GM23338 (cell line): ENCODE results near the gene COX7B2. TPM values are rescaled to one million over a fixed set of nuclear protein-coding genes. Genes with fewer than 3 reads are reported as not detected.

Experiments
- ATAC-seq: fragments of 200-7000 bp; cut with Tn5 transposase; 3 replicates; pipeline ENCODE4 v1.9.1; 2020
- DNase-seq: peaks from one replicate; pipeline ENCODE4 v3.0.0-alpha.2; 2015; ENCODE audit warnings: low spot score
- H2AFZ ChIP-seq: fragments of 200-600 bp; sonication (generic); 2 replicates; pipeline ENCODE4 v1.8.0; 2016; ENCODE audit warnings: antibody characterized with exemption, mild to moderate bottlenecking, moderate library complexity
- H3F3A ChIP-seq: fragments of 200-600 bp; sonication (generic); replicated peaks from 2 replicates; pipeline ENCODE4 v1.8.0; 2017; ENCODE audit warnings: antibody characterized with exemption, mixed run types, low read depth
- H3K27ac ChIP-seq: fragments of 200-600 bp; sonication (generic); 2 replicates; pipeline ENCODE4 v1.6.1; 2016; ENCODE audit warnings: low read depth
- H3K27me3 ChIP-seq: fragments of 200-600 bp; sonication (generic); 2 replicates; pipeline ENCODE4 v1.8.0; 2016; ENCODE audit warnings: mild to moderate bottlenecking, mixed run types, moderate library complexity; ENCODE audit not compliant: insufficient read depth
- H3K36me3 ChIP-seq: fragments of 200-600 bp; sonication (generic); 2 replicates; pipeline ENCODE4 v1.8.0; 2016; ENCODE audit warnings: mild to moderate bottlenecking; ENCODE audit not compliant: insufficient read depth
- H3K4me1 ChIP-seq: fragments of 200-600 bp; sonication (generic); 2 replicates; pipeline ENCODE4 v1.8.0; 2016; ENCODE audit warnings: mild to moderate bottlenecking, moderate library complexity; ENCODE audit not compliant: insufficient read depth
- H3K4me2 ChIP-seq: fragments of 200-600 bp; sonication (generic); 2 replicates; pipeline ENCODE4 v1.7.1; 2017; ENCODE audit warnings: mixed run types
- H3K4me3 ChIP-seq: fragments of 200-600 bp; sonication (generic); 2 replicates; pipeline ENCODE4 v1.6.1; 2016; ENCODE audit warnings: mixed run types
- H3K79me2 ChIP-seq: fragments of 200-600 bp; sonication (generic); replicated peaks from 2 replicates; pipeline ENCODE4 v1.8.0; 2017; ENCODE audit warnings: mild to moderate bottlenecking; ENCODE audit not compliant: insufficient read depth
- H3K9me2 ChIP-seq: fragments of 200-600 bp; sonication (generic); 2 replicates; pipeline ENCODE4 v1.8.0; 2017; ENCODE audit not compliant: insufficient read depth
- H4K20me1 ChIP-seq: fragments of 200-600 bp; sonication (generic); replicated peaks from 2 replicates; pipeline ENCODE4 v1.8.0; 2017; ENCODE audit warnings: mild to moderate bottlenecking; ENCODE audit not compliant: insufficient read depth
- H3K27ac Mint-ChIP-seq: 2 replicates; pipeline ENCODE4 v1.8.0; 2020; ENCODE audit warnings: inconsistent platforms, mild to moderate bottlenecking, moderate library complexity, mixed read lengths
- H3K27me3 Mint-ChIP-seq: 3 replicates; pipeline ENCODE4 v1.8.0; 2022; ENCODE audit warnings: low read depth, mild to moderate bottlenecking, moderate library complexity, mixed read lengths, inconsistent platforms; ENCODE audit not compliant: insufficient read depth, poor library complexity
- H3K36me3 Mint-ChIP-seq: 3 replicates; pipeline ENCODE4 v1.8.0; 2021; ENCODE audit warnings: low read depth, mild to moderate bottlenecking, inconsistent platforms, moderate library complexity, mixed read lengths
- H3K4me1 Mint-ChIP-seq: 3 replicates; pipeline ENCODE4 v1.8.0; 2020; ENCODE audit warnings: mild to moderate bottlenecking, inconsistent platforms, mixed read lengths
- H3K4me3 Mint-ChIP-seq: 3 replicates; pipeline ENCODE4 v1.8.0; 2021; ENCODE audit warnings: moderate library complexity, mild to moderate bottlenecking, inconsistent platforms, mixed read lengths
- H3K9me3 Mint-ChIP-seq: 3 replicates; pipeline ENCODE4 v1.8.0; 2020; ENCODE audit warnings: moderate library complexity, mild to moderate bottlenecking, inconsistent platforms, mixed read lengths
- CREB1 ChIP-seq: fragments of 250-450 bp; sonication (Bioruptor Pico); IDR thresholded peaks from 2 replicates; pipeline ENCODE4 v1.5.0; 2020; ENCODE audit warnings: low read depth, mild to moderate bottlenecking, moderate library complexity
- CTCF ChIP-seq, 2 experiments: fragments of 200-600 bp in 1 of 2; sonication (generic) in 1 of 2; conservative IDR thresholded peaks; 2 replicates each; pipeline versions ENCODE4 v1.5.1 to v1.6.1; 2016 to 2017; ENCODE audit warnings: antibody characterized with exemption in 2 of 2, low read depth in 2 of 2, mild to moderate bottlenecking in 2 of 2, moderate library complexity in 1 of 2
- ETS1 ChIP-seq: IDR thresholded peaks from 2 replicates; pipeline ENCODE4 v1.6.1; 2016; ENCODE audit warnings: antibody characterized with exemption
- EZH2 ChIP-seq: fragments of 200-600 bp; sonication (generic); IDR thresholded peaks from one replicate; pipeline ENCODE4 v1.8.0; 2017; ENCODE audit warnings: antibody characterized with exemption, mild to moderate bottlenecking, low read depth; ENCODE audit not compliant: unreplicated experiment
- EZH2phosphoT487 ChIP-seq: fragments of 200-600 bp; sonication (generic); IDR thresholded peaks from one replicate; pipeline ENCODE4 v1.8.1; 2018; ENCODE audit warnings: antibody characterized with exemption; ENCODE audit not compliant: unreplicated experiment
- JUNB ChIP-seq: IDR thresholded peaks from one replicate; pipeline ENCODE4 v1.6.1; 2016; ENCODE audit warnings: antibody characterized with exemption; ENCODE audit not compliant: unreplicated experiment
- NANOG ChIP-seq: IDR thresholded peaks from 2 replicates; pipeline ENCODE4 v1.6.1; 2016; ENCODE audit warnings: antibody characterized with exemption, borderline replicate concordance
- POLR2AphosphoS5 ChIP-seq: IDR thresholded peaks from 2 replicates; pipeline ENCODE4 v1.6.1; 2016; ENCODE audit warnings: antibody characterized with exemption, low read depth
- REST ChIP-seq: IDR thresholded peaks from one replicate; pipeline ENCODE4 v1.6.1; 2018; ENCODE audit warnings: antibody characterized with exemption; ENCODE audit not compliant: unreplicated experiment
- STAT1 ChIP-seq: IDR thresholded peaks from one replicate; pipeline ENCODE4 v1.6.1; 2016; ENCODE audit warnings: antibody characterized with exemption; ENCODE audit not compliant: unreplicated experiment
- ZNF114 ChIP-seq: fragments of 250-450 bp; sonication (Bioruptor Pico); IDR thresholded peaks from 2 replicates; pipeline ENCODE4 v1.5.0; 2020; ENCODE audit warnings: mild to moderate bottlenecking, moderate library complexity
- ZNF331 ChIP-seq: fragments of 250-450 bp; sonication (Bioruptor Pico); IDR thresholded peaks from 2 replicates; pipeline ENCODE4 v1.5.0; 2020; ENCODE audit warnings: low read depth, mild to moderate bottlenecking, moderate library complexity
- ZNF462 ChIP-seq: fragments of 250-450 bp; sonication (Bioruptor Pico); IDR thresholded peaks from 2 replicates; pipeline ENCODE4 v1.5.0; 2020; ENCODE audit warnings: mild to moderate bottlenecking, moderate library complexity
- polyA plus RNA-seq: library from polyadenylated mRNA; unstranded; fragments of >200 nt; fragmentation: Nextera tagmentation; extraction: Ambion mirVana; gene quantifications from 2 replicates; pipeline ENCODE4 v1.2.1, GENCODE V29; 2016
- total RNA-seq: library from RNA; depleted of rRNA; stranded (reverse); fragments of >200 nt; shearing (Covaris generic); gene quantifications from 2 replicates; pipeline ENCODE4 v1.2.3, GENCODE V29; 2014

The COX7B2 gene
- total and polyA plus RNA-seq, 2 experiments from 2014 or later: not detected

- Mint-ChIP-seq H3K4me1 (no peaks in the 10 kb centered on the region), H3K27me3 (peaks cover 1% of the 10 kb centered on the region), H3K27ac (no peak overlapping the region), H3K36me3 (peaks cover 3% of the 10 kb centered on the region; the same call in 1 of the 3 replicates), H3K9me3 (peaks cover 73% of the 10 kb centered on the region), H3K4me3 (no peak overlapping the region)
- ATAC-seq (no peak), DNase-seq (no peak)
- Histone ChIP-seq H4K20me1 (no peaks in the 10 kb centered on the region), H3K4me3 (no peak overlapping the region), H3K27ac (no peak overlapping the region), H3K4me2 (no peak overlapping the region), H3K79me2 (no peaks in the 10 kb centered on the region), H3F3A (no peaks in the 10 kb centered on the region), H3K27me3 (no peaks in the 10 kb centered on the region), H3K9me2 (no peaks in the 10 kb centered on the region), H3K36me3 (no peaks in the 10 kb centered on the region), H2AFZ (no peak overlapping the region), H3K4me1 (0 out of 2 replicates have a peak, but pooled peaks cover 5% of the 10 kb centered on the region)
- TF ChIP-seq CREB1 (CRISPR knock-in tag) (no peak), ETS1 (no peak), NANOG (no peak), JUNB (no peak), REST (no peak), ZNF114 (CRISPR knock-in tag) (no peak), STAT1 (no peak), EZH2phosphoT487 (no peak), ZNF331 (CRISPR knock-in tag) (no peak), POLR2AphosphoS5 (no peak), ZNF462 (CRISPR knock-in tag) (no peak), EZH2 (no peak), CTCF (conservative IDR thresholded peaks at IDR 0.05; ENCODE audit: low read depth in 2 of 2) (no peak)
Observed at GRCh38 chr4:46717950-46718349, 191.1 kb downstream of the COX7B2 start.
